IgD-negative memory B cell (primary cell): ENCODE results near the gene UNC80. TPM values are rescaled to one million over a fixed set of nuclear protein-coding genes. Genes with fewer than 3 reads are reported as not detected.

Source experiments
- H3K27ac Mint-ChIP-seq, 3 donors: one replicate each; pipeline ENCODE4 v1.8.0; 2020 to 2022; ENCODE audit warnings: mild to moderate bottlenecking in 3 of 3, mixed read lengths in 3 of 3, moderate library complexity in 1 of 3
- H3K27me3 Mint-ChIP-seq: one replicate; pipeline ENCODE4 v1.8.0; 2021; ENCODE audit warnings: mixed read lengths
- H3K36me3 Mint-ChIP-seq: one replicate; pipeline ENCODE4 v1.8.0; 2020; ENCODE audit warnings: mild to moderate bottlenecking, mixed read lengths
- H3K4me1 Mint-ChIP-seq, 3 donors: one replicate each; pipeline ENCODE4 v1.8.0; 2020 to 2022; ENCODE audit warnings: mixed read lengths in 3 of 3, mild to moderate bottlenecking in 1 of 3
- H3K4me3 Mint-ChIP-seq, 4 donors: one replicate each; pipeline ENCODE4 v1.8.0; 2020 to 2022; ENCODE audit warnings: mild to moderate bottlenecking in 4 of 4, mixed read lengths in 4 of 4, moderate library complexity in 3 of 4
- H3K9me3 Mint-ChIP-seq, 3 donors: one replicate each; pipeline ENCODE4 v1.8.0; 2020 to 2021; ENCODE audit warnings: mixed read lengths in 3 of 3, mild to moderate bottlenecking in 1 of 3
- polyA plus RNA-seq: library from polyadenylated mRNA; unstranded; fragments of 300-500 nt; fragmentation: Illumina TruSeq; gene quantifications from one replicate; pipeline ENCODE4 v1.2.3, GENCODE V29; 2021

UNC80 gene
- polyA plus RNA-seq, 1 donor from 2014 or later, result not detected

GRCh38 chr2:210035679-210036078, 264.0 kb downstream of the UNC80 start:
- no peaks in the 10 kb centered on the region for H3K27me3 Mint-ChIP-seq

GRCh38 chr2:210038078-210038477, 266.4 kb downstream of the UNC80 start:
- peaks cover 0 to 4% (median 0%) of the 10 kb centered on the region in 3 donors for H3K9me3 Mint-ChIP-seq
- H3K27me3 Mint-ChIP-seq, result no peaks in the 10 kb centered on the region
- H3K27ac Mint-ChIP-seq, result no peak overlapping the region
- peaks cover 7% of the 10 kb centered on the region for H3K36me3 Mint-ChIP-seq
- peaks cover 0 to 4% (median 2%) of the 10 kb centered on the region in 3 donors for H3K4me1 Mint-ChIP-seq
- no peak overlapping the region for H3K4me3 Mint-ChIP-seq

More at GRCh38 chr2:210035679-210036078, 264.0 kb downstream of the UNC80 start:
- H3K9me3 Mint-ChIP-seq, result peaks cover 0 to 4% (median 0%) of the 10 kb centered on the region in 3 donors
- H3K4me3 Mint-ChIP-seq, result no peak overlapping the region
- peak overlapping the region in 1 of 3 donors; percentile 69 for H3K27ac Mint-ChIP-seq
- peaks cover 0 to 4% (median 2%) of the 10 kb centered on the region in 3 donors for H3K4me1 Mint-ChIP-seq
- H3K36me3 Mint-ChIP-seq, result peaks cover 3% of the 10 kb centered on the region

GRCh38 chr2:210046851-210047500, 275.3 kb downstream of the UNC80 start:
- H3K4me1 Mint-ChIP-seq, result no peaks in the 10 kb centered on the region
- no peak overlapping the region for H3K4me3 Mint-ChIP-seq
- H3K36me3 Mint-ChIP-seq, result peaks cover 11% of the 10 kb centered on the region
- H3K27ac Mint-ChIP-seq, result no peak overlapping the region
- no peaks in the 10 kb centered on the region for H3K27me3 Mint-ChIP-seq
- peaks cover 0 to 10% (median 2%) of the 10 kb centered on the region in 3 donors for H3K9me3 Mint-ChIP-seq

Other genes with a start within 250 kb of the UNC80 start
- gene RPE, start 230.8 kb downstream of the UNC80 start, polyA plus RNA-seq, result 16.4 TPM